A549 (cell line): ENCODE data around the gene NUMA1. TPM values are rescaled to one million over a fixed set of nuclear protein-coding genes. Genes with fewer than 3 reads are reported as not detected.

Experiments used
- ATAC-seq, 2 experiments: fragments of 200-7000 bp in 1 of 2; fragments of >200 bp in 1 of 2; cut with Nextera tagmentation in 1 of 2; cut with Tn5 transposase in 1 of 2; 3 replicates each; pipeline versions ENCODE4 v1.8.0 to v1.9.1; 2018 to 2020; ENCODE audit warnings: mild to moderate bottlenecking in 1 of 2, moderate library complexity in 1 of 2
- CTCF ChIA-PET: fragments of 300-600 bp; sonication (Branson Sonifier 250); formaldehyde crosslinking; extraction: SDS; loops from one replicate; lab custom pipeline; 2021; ENCODE audit warnings: antibody characterized with exemption, inconsistent platforms; lab: Yijun Ruan, JAX
- POLR2A ChIA-PET: fragments of 350-600 bp; formaldehyde crosslinking; extraction: SDS; loops from one replicate; lab custom pipeline; 2021; ENCODE audit warnings: antibody characterized with exemption, inconsistent platforms; lab: Yijun Ruan, JAX
- DNase-seq, 2 experiments: peaks; one replicate each; pipeline versions ENCODE4 v3.0.0 to v3.0.0-alpha.2; 2011 to 2016; ENCODE audit warnings: low read depth in 1 of 2, low spot score in 1 of 2
- FAIRE-seq: peaks from 2 replicates; lab custom pipeline; 2011; peaks lifted over from hg19 to GRCh38; lab: Jason Lieb, UNC
- H3K27ac ChIP-seq, 2 experiments: fragments of >200 bp; sonication (Bioruptor Twin); formaldehyde crosslinking; 3 replicates each; pipeline ENCODE4 v1.5.1; 2016 to 2017
- H3K4me1 ChIP-seq: fragments of >200 bp; sonication (Bioruptor Twin); formaldehyde crosslinking; 3 replicates; pipeline ENCODE4 v1.6.1; 2016
- H3K4me2 ChIP-seq: fragments of >200 bp; sonication (Bioruptor Twin); formaldehyde crosslinking; 3 replicates; pipeline ENCODE4 v1.6.1; 2016
- H3K4me3 ChIP-seq: fragments of >200 bp; sonication (Bioruptor Twin); formaldehyde crosslinking; 3 replicates; pipeline ENCODE4 v1.5.1; 2016
- H3K9me3 ChIP-seq: fragments of >200 bp; sonication (Bioruptor Twin); formaldehyde crosslinking; 3 replicates; pipeline ENCODE4 v1.6.1; 2016
- CBX2 ChIP-seq: fragments of 200-600 bp; sonication (generic); IDR thresholded peaks from 2 replicates; pipeline ENCODE4 v1.6.1; 2016; ENCODE audit warnings: low read depth, mild to moderate bottlenecking, borderline replicate concordance
- CHD4 ChIP-seq: fragments of 200-600 bp; sonication (generic); IDR thresholded peaks from 2 replicates; pipeline ENCODE4 v1.6.1; 2016; ENCODE audit warnings: antibody characterized with exemption, mild to moderate bottlenecking, borderline replicate concordance
- EHF ChIP-seq: fragments of 250-450 bp; sonication (Bioruptor Pico); IDR thresholded peaks from 2 replicates; pipeline ENCODE4 v1.5.0; 2020; ENCODE audit warnings: mild to moderate bottlenecking
- ELK1 ChIP-seq: fragments of 150-350 bp; IDR thresholded peaks from 2 replicates; pipeline ENCODE4 v1.6.1; 2014; ENCODE audit warnings: low read depth, mild to moderate bottlenecking, low read length
- EP300 ChIP-seq, 2 experiments: fragments of >200 bp; sonication (Bioruptor Twin); formaldehyde crosslinking; IDR thresholded peaks; 2 replicates in 1 of 2; 3 replicates in 1 of 2; pipeline ENCODE4 v1.6.1; 2016 to 2017
- FOSL2 ChIP-seq, 2 experiments: fragments of 450-650 bp in 1 of 2; fragments of >200 bp in 1 of 2; sonication (Bioruptor Twin) in 1 of 2; formaldehyde crosslinking; IDR thresholded peaks; 2 replicates each; pipeline versions ENCODE4 v1.5.0 to v1.6.1; 2016 to 2020; ENCODE audit warnings: mild to moderate bottlenecking in 1 of 2, moderate library complexity in 1 of 2
- HDAC2 ChIP-seq: fragments of 200-600 bp; sonication (generic); IDR thresholded peaks from 2 replicates; pipeline ENCODE4 v1.6.1; 2016
- HOXB13 ChIP-seq: fragments of 250-450 bp; sonication (Bioruptor Pico); IDR thresholded peaks from 2 replicates; pipeline ENCODE4 v1.5.0; 2020; ENCODE audit warnings: low read depth, mild to moderate bottlenecking, moderate library complexity
- KDM1A ChIP-seq: fragments of 200-600 bp; sonication (generic); IDR thresholded peaks from 2 replicates; pipeline ENCODE4 v1.6.1; 2016; ENCODE audit warnings: low read depth, mild to moderate bottlenecking
- MAX ChIP-seq: IDR thresholded peaks from 2 replicates; pipeline ENCODE4 v1.6.1; 2012
- MYC ChIP-seq: IDR thresholded peaks from 2 replicates; pipeline ENCODE4 v1.6.1; 2012; ENCODE audit warnings: mild to moderate bottlenecking, inconsistent platforms, low read length, improper control_type of control experiment, borderline replicate concordance
- NPAS2 ChIP-seq: fragments of 250-450 bp; sonication (Bioruptor Pico); IDR thresholded peaks from 2 replicates; pipeline ENCODE4 v1.8.0; 2022; ENCODE audit warnings: mild to moderate bottlenecking, moderate library complexity, borderline replicate concordance
- PHF8 ChIP-seq: fragments of 200-600 bp; sonication (generic); IDR thresholded peaks from 2 replicates; pipeline ENCODE4 v1.6.1; 2016; ENCODE audit warnings: low read depth, mild to moderate bottlenecking, antibody characterized with exemption, moderate library complexity, borderline replicate concordance
- POLR2A ChIP-seq: IDR thresholded peaks from 2 replicates; pipeline ENCODE4 v1.6.1; 2012; ENCODE audit warnings: mild to moderate bottlenecking, low read length
- REST ChIP-seq: fragments of 200-600 bp; sonication (generic); IDR thresholded peaks from 2 replicates; pipeline ENCODE4 v1.6.1; 2016; ENCODE audit warnings: antibody characterized with exemption, mild to moderate bottlenecking, moderate library complexity
- RFX5 ChIP-seq: fragments of 450-650 bp; IDR thresholded peaks from 2 replicates; pipeline ENCODE4 v1.7.1; 2014; ENCODE audit warnings: antibody characterized with exemption, mild to moderate bottlenecking, moderate library complexity
- SREBF2 ChIP-seq: fragments of 450-650 bp; IDR thresholded peaks from 2 replicates; pipeline ENCODE4 v1.6.1; 2014; ENCODE audit warnings: mild to moderate bottlenecking, moderate library complexity
- ZNF302 ChIP-seq: fragments of 250-450 bp; sonication (Bioruptor Pico); IDR thresholded peaks from 2 replicates; pipeline ENCODE4 v1.9.0; 2021; ENCODE audit warnings: inconsistent platforms, mild to moderate bottlenecking, moderate library complexity
- WGBS: methylation state at CpG from one replicate; pipeline ENCODE4 v1.1.6; 2017; ENCODE audit errors: missing lambda C conversion rate; 5-methylcytosine and 5-hydroxymethylcytosine counted together
- polyA plus RNA-seq, 4 experiments: library from polyadenylated mRNA; depleted of rRNA in 3 of 4; stranded (reverse); fragments of >200 nt; fragmentation: RNase III in 1 of 4; extraction: RNeasy Plus Mini Kit Qiagen cat#74134 plus additional on column Dnase treatment in 1 of 4; gene quantifications; 2 replicates in 3 of 4; 3 replicates in 1 of 4; pipeline ENCODE4 v1.2.3, GENCODE V29; 2011 to 2017

NUMA1 gene
- polyA plus RNA-seq, 2 of the 4 experiments (the other 2 are of a cell fraction): 51.5 to 65.8 TPM

GRCh38 chr11:72116019-72116755 lies 35.8 kb upstream of the NUMA1 start:
- DNase-seq (no peak), FAIRE-seq (no peak), ATAC-seq (no peak)
- no peak overlapping the region for H3K4me3 ChIP-seq
- CTCF ChIA-PET: interaction anchor here (1.5 kb wide), 1 partner anchor 28 kb away, joined by 10 read pairs; no protein-coding TSS in a partner anchor
- no peak overlapping the region for H3K4me2 ChIP-seq
- H3K27ac ChIP-seq: no peak overlapping the region
- POLR2A ChIA-PET: no interaction called here
- no peaks in the 10 kb centered on the region for H3K9me3 ChIP-seq
- 82% methylated on average over 6 of the region's 6 CpGs for WGBS
- peaks cover 9% of the 10 kb centered on the region; the same call in 2 of the 3 replicates for H3K4me1 ChIP-seq
- TF ChIP-seq HOXB13 (CRISPR knock-in tag) (no peak), FOSL2 (IDR thresholded peaks at IDR 0.05) (no peak), FOSL2 (CRISPR knock-in tag; IDR thresholded peaks at IDR 0.05) (no peak), EP300 (IDR thresholded peaks at IDR 0.05) (no peak), CHD4 (no peak), MAX (no peak), RFX5 (no peak), POLR2A (no peak)

- TF ChIP-seq MYC (no peak), REST (no peak), KDM1A (no peak), ZNF302 (CRISPR knock-in tag) (no peak), SREBF2 (no peak), HDAC2 (no peak), EHF (CRISPR knock-in tag) (no peak), NPAS2 (CRISPR knock-in tag) (no peak), CBX2 (no peak), PHF8 (no peak), ELK1 (no peak)
- TF ChIP-seq, all 56 proteins: peak for 0
- ATAC-seq (no peak), FAIRE-seq (no peak), DNase-seq (no peak)
- H3K4me1 ChIP-seq: peaks cover 9% of the 10 kb centered on the region; the same call in 2 of the 3 replicates
- CTCF ChIA-PET: interaction anchor here (1.0 kb wide), 1 partner anchor 23 kb away, joined by 4 read pairs; no protein-coding TSS in a partner anchor
- H3K4me3 ChIP-seq: no peak overlapping the region
- POLR2A ChIA-PET: no interaction called here
- H3K27ac ChIP-seq: no peak overlapping the region
- no peaks in the 10 kb centered on the region for H3K9me3 ChIP-seq
- no peak overlapping the region for H3K4me2 ChIP-seq
- 85% methylated on average over 1 of the region's 1 CpG for WGBS
Observed at GRCh38 chr11:72114570-72114969, 34.2 kb upstream of the NUMA1 start.
